Measurements from ENCODE around the gene GGT7. TPM values are rescaled to one million over a fixed set of nuclear protein-coding genes. Genes with fewer than 3 reads are reported as not detected.

GGT7 gene
- total and polyA plus RNA-seq, 9 of the 15 experiments (the other 6 are each of a cell fraction or from before 2014, with no cell fraction given) = 0.04 to 18.3 (median 5.9) TPM

- TF ChIP-seq ZNF609 (CRISPR knock-in tag; IDR thresholded peaks at IDR 0.05; ENCODE audit: borderline replicate concordance) (no peak), KLF6 (CRISPR knock-in tag; IDR thresholded peaks at IDR 0.05; ENCODE audit: borderline replicate concordance) (no peak), ZNF518B (CRISPR knock-in tag; IDR thresholded peaks at IDR 0.05) (no peak), AFF1 (IDR thresholded peaks at IDR 0.05; ENCODE audit: low read depth in 1 of 2, partially characterized antibody in 2 of 2) (no peak), ZNF699 (CRISPR knock-in tag; IDR thresholded peaks at IDR 0.05; ENCODE audit: insufficient replicate concordance) (no peak), STAT5B (CRISPR knock-in tag; IDR thresholded peaks at IDR 0.05) (no peak), THRB (CRISPR knock-in tag; conservative IDR thresholded peaks at IDR 0.05) (no peak)
- TF ChIP-seq, protein P1, sequence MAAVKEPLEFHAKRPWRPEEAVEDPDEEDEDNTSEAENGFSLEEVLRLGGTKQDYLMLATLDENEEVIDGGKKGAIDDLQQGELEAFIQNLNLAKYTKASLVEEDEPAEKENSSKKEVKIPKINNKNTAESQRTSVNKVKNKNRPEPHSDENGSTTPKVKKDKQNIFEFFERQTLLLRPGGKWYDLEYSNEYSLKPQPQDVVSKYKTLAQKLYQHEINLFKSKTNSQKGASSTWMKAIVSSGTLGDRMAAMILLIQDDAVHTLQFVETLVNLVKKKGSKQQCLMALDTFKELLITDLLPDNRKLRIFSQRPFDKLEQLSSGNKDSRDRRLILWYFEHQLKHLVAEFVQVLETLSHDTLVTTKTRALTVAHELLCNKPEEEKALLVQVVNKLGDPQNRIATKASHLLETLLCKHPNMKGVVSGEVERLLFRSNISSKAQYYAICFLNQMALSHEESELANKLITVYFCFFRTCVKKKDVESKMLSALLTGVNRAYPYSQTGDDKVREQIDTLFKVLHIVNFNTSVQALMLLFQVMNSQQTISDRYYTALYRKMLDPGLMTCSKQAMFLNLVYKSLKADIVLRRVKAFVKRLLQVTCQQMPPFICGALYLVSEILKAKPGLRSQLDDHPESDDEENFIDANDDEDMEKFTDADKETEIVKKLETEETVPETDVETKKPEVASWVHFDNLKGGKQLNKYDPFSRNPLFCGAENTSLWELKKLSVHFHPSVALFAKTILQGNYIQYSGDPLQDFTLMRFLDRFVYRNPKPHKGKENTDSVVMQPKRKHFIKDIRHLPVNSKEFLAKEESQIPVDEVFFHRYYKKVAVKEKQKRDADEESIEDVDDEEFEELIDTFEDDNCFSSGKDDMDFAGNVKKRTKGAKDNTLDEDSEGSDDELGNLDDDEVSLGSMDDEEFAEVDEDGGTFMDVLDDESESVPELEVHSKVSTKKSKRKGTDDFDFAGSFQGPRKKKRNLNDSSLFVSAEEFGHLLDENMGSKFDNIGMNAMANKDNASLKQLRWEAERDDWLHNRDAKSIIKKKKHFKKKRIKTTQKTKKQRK (IDR thresholded peaks at IDR 0.05; ENCODE audit: borderline replicate concordance, low read depth, low read length) = no peak
These were observed at the start of gene GGT7 (continued) for GRCh38 chr20:34872622-34873224.
